Lung (tissue), 12 donors: ENCODE results near the gene VSNL1. TPM values are rescaled to one million over a fixed set of nuclear protein-coding genes. Genes with fewer than 3 reads are reported as not detected.

Experiments used
- ATAC-seq: fragments of 200-7000 bp; cut with Tn5 transposase; one replicate; pipeline ENCODE4 v1.9.1; 2020; ENCODE audit warnings: moderate number of reproducible peaks; ENCODE audit not compliant: insufficient read depth, low FRiP score
- DNase-seq, 3 donors: peaks; one replicate each; pipeline ENCODE4 v3.0.0-alpha.2; 2013 to 2017
- H3K27ac ChIP-seq, 2 donors: one replicate each; pipeline ENCODE4 v1.5.1; 2013; ENCODE audit warnings: mild to moderate bottlenecking in 2 of 2, moderate library complexity in 2 of 2, control low read depth in 1 of 2, inconsistent platforms in 1 of 2, low read depth in 1 of 2, low read length in 1 of 2
- H3K27me3 ChIP-seq, 3 donors: one replicate each; pipeline ENCODE4 v1.5.1; 2013; ENCODE audit warnings: low read length in 2 of 3; ENCODE audit not compliant: control insufficient read depth in 3 of 3, insufficient read depth in 3 of 3
- H3K36me3 ChIP-seq, 4 donors: one replicate each; pipeline ENCODE4 v1.5.1; 2013; ENCODE audit warnings: low read length in 4 of 4, mild to moderate bottlenecking in 1 of 4, moderate library complexity in 1 of 4; ENCODE audit not compliant: control insufficient read depth in 4 of 4, insufficient read depth in 4 of 4
- H3K4me1 ChIP-seq, 5 donors: one replicate each; pipeline ENCODE4 v1.5.1; 2013; ENCODE audit warnings: low read length in 5 of 5, mild to moderate bottlenecking in 2 of 5, moderate library complexity in 1 of 5; ENCODE audit not compliant: control insufficient read depth in 5 of 5, insufficient read depth in 5 of 5
- H3K4me3 ChIP-seq: one replicate; pipeline ENCODE4 v1.5.1; 2013; ENCODE audit warnings: mild to moderate bottlenecking, control low read depth, moderate library complexity
- H3K9ac ChIP-seq, 2 donors: one replicate each; pipeline ENCODE4 v1.5.1; 2013; ENCODE audit warnings: low read length in 2 of 2, control low read depth in 1 of 2; ENCODE audit not compliant: insufficient read depth in 1 of 2
- H3K9me3 ChIP-seq, 4 donors: one replicate each; pipeline ENCODE4 v1.5.1; 2013; ENCODE audit warnings: low read length in 3 of 4, mild to moderate bottlenecking in 1 of 4, moderate library complexity in 1 of 4; ENCODE audit not compliant: control insufficient read depth in 4 of 4, insufficient read depth in 3 of 4
- WGBS, 2 donors: extraction: QIAGEN DNeasy Blood & Tissue Kit; methylation state at CpG; one replicate each; pipeline ENCODE4 v1.1.7; 2013; 5-methylcytosine and 5-hydroxymethylcytosine counted together
- polyA plus RNA-seq, 2 donors: library from polyadenylated mRNA; stranded (reverse); fragments of 200-250 nt; gene quantifications; one replicate each; pipeline ENCODE4 v1.2.1, GENCODE V29; 2013
- total RNA-seq, 2 donors: library from RNA; depleted of rRNA in 1 of 2; stranded (reverse); fragments of >200 nt in 1 of 2; gene quantifications; one replicate each; pipeline ENCODE4 v1.2.1, GENCODE V29; 2014 to 2021
- TF ChIP-seq, protein P1 (sequence below): IDR thresholded peaks from 2 replicates; pipeline ENCODE4 v1.5.1; 2012; ENCODE audit warnings: mild to moderate bottlenecking; ENCODE audit errors: control extremely low read depth, extremely low read depth
- donor health status: control.
- donor health status: control.
- donor health status: Bipolar disorder and iron deficiency.
- donor health status: healthy.
- donor health status: DM: yes; HTN: yes; CAD: no.

VSNL1 gene
- total and polyA plus RNA-seq, 4 donors, result 0.87 to 6.9 (median 1.5) TPM

DNA sequence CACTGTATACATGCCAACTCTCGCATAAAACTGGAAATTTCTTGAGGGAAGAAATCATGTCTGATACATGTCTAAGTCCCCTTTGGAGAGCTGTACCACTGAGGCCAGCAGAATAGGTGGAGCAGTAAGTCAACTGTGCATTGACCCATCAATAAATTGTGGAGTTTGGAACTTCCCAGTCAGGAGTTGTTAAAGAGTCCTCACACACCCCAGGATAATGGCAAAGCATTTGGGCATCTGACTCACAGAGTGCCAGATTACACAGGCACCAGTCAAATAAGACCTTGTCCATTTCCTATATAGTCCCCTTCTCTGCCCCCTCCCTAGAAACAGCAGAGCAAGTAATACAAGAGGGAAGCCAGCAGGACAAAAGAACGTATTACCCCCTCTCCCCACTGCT is 10.4 kb downstream of the VSNL1 start:
- WGBS, 2 donors, result 91 to 93% methylated on average over 2 of the region's 2 CpGs
- ATAC-seq (no peak), DNase-seq (no peak)
- Histone ChIP-seq H3K27ac (no peak overlapping the region), H3K4me1 (no peaks in the 10 kb centered on the region), H3K4me3 (no peak overlapping the region), H3K9me3 (no peaks in the 10 kb centered on the region), H3K27me3 (no peaks in the 10 kb centered on the region), H3K36me3 (no peaks in the 10 kb centered on the region), H3K9ac (no peak overlapping the region)
- TF ChIP-seq, protein P1, sequence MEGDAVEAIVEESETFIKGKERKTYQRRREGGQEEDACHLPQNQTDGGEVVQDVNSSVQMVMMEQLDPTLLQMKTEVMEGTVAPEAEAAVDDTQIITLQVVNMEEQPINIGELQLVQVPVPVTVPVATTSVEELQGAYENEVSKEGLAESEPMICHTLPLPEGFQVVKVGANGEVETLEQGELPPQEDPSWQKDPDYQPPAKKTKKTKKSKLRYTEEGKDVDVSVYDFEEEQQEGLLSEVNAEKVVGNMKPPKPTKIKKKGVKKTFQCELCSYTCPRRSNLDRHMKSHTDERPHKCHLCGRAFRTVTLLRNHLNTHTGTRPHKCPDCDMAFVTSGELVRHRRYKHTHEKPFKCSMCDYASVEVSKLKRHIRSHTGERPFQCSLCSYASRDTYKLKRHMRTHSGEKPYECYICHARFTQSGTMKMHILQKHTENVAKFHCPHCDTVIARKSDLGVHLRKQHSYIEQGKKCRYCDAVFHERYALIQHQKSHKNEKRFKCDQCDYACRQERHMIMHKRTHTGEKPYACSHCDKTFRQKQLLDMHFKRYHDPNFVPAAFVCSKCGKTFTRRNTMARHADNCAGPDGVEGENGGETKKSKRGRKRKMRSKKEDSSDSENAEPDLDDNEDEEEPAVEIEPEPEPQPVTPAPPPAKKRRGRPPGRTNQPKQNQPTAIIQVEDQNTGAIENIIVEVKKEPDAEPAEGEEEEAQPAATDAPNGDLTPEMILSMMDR, result no peak

- WGBS, 2 donors, result 74 to 80% methylated on average over 1 of the region's 1 CpG
- Histone ChIP-seq H3K4me1 (no peaks in the 10 kb centered on the region), H3K27ac (no peak overlapping the region), H3K9ac (no peak overlapping the region), H3K27me3 (no peaks in the 10 kb centered on the region), H3K9me3 (no peaks in the 10 kb centered on the region), H3K36me3 (no peaks in the 10 kb centered on the region), H3K4me3 (no peak overlapping the region)
- ATAC-seq, result no peak
- no peak for DNase-seq
- TF ChIP-seq, protein P1, result no peak
Observed at GRCh38 chr2:17555150-17555549, 14.7 kb downstream of the VSNL1 start.

GRCh38 chr2:17557596-17557995 is 17.1 kb downstream of the VSNL1 start:
- Histone ChIP-seq H3K4me1 (no peaks in the 10 kb centered on the region), H3K9me3 (no peaks in the 10 kb centered on the region), H3K9ac (no peak overlapping the region), H3K36me3 (no peaks in the 10 kb centered on the region), H3K27me3 (no peaks in the 10 kb centered on the region), H3K4me3 (no peak overlapping the region), H3K27ac (no peak overlapping the region)
- TF ChIP-seq, protein P1, result no peak
- no peak for DNase-seq
- ATAC-seq, result no peak
- 71 to 74% methylated on average over 5 of the region's 5 CpGs for WGBS, 2 donors

DNA sequence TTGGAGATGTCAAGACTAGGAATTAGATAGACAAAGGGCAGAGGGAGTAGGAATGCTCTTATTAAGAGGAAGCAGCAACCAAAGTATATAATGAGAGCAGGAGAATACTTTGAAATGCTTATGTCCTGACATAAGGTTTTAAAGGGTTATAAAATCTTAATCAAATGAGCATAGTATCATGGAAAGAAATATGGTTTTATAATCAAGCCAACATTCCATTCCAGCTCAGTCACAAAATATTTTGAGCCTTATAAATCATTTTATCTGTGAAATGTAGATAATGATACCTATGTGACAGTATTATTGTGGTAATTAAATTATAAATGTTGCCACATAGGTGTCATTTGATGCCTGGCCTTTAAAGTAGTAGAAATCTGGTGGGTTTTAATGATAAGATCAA is 17.6 kb downstream of the VSNL1 start:
- Histone ChIP-seq H3K9me3 (no peaks in the 10 kb centered on the region), H3K27ac (no peak overlapping the region), H3K27me3 (no peaks in the 10 kb centered on the region), H3K4me1 (no peaks in the 10 kb centered on the region), H3K36me3 (no peaks in the 10 kb centered on the region), H3K4me3 (no peak overlapping the region), H3K9ac (no peak overlapping the region)
- no peak for ATAC-seq
- no peak for DNase-seq
- TF ChIP-seq, protein P1, result no peak
